ENCODE measurements around the gene SUSD6.
"Not testable (repeated sequence)": the region's sequence is repeated elsewhere in the genome, so short reads cannot be mapped to it uniquely, and the experiment has no call there.

SUSD6 gene

DNA sequence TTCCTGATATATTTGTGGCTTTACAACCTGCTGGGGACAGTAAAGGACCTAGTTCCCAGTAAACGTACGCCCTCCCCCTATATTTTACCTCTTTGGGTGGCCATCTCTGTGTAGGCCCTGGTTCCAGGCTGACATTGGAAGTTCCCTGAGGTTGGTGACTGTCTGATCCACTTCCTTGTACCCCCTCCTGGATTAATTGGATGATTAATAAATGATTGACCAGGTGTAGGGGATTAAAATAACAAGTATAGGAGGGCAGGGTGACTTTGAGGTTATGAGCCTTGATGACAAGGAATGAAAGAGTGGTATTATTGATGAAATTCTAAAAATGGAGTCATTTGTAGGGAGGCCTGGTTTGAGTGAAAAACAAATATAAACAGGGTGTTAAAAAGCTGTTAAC, 9.6 kb downstream of the SUSD6 start:
- DNase-seq (ENCODE audit: low read depth, low spot score), result no peak

GRCh38 chr14:69624136-69624535, 12.7 kb downstream of the SUSD6 start:
- DNase-seq (ENCODE audit: low read depth, low spot score), result no peak

GRCh38 chr14:69625299-69626131, 14.1 kb downstream of the SUSD6 start:
- no peak for DNase-seq (ENCODE audit: low read depth, low spot score)

DNA sequence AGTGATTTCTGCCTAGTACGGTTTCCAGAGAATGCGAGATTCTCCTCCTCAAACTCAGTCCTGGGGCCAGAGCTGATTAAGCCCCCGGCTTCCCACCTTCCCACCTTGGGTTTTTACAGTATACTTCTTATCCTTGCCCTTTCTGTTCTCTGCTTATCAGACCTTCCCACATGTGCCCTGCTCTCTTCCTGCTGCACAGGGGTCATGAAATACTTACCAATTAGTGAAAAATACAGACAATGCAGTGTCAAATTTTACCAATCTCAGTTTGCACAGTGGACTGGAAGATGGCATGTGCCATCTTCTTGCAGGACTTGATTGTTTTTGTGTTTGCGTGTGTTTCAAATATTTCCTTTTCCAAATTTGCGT, 14.7 kb downstream of the SUSD6 start:
- DNase-seq (ENCODE audit: low read depth, low spot score), result no peak

DNA sequence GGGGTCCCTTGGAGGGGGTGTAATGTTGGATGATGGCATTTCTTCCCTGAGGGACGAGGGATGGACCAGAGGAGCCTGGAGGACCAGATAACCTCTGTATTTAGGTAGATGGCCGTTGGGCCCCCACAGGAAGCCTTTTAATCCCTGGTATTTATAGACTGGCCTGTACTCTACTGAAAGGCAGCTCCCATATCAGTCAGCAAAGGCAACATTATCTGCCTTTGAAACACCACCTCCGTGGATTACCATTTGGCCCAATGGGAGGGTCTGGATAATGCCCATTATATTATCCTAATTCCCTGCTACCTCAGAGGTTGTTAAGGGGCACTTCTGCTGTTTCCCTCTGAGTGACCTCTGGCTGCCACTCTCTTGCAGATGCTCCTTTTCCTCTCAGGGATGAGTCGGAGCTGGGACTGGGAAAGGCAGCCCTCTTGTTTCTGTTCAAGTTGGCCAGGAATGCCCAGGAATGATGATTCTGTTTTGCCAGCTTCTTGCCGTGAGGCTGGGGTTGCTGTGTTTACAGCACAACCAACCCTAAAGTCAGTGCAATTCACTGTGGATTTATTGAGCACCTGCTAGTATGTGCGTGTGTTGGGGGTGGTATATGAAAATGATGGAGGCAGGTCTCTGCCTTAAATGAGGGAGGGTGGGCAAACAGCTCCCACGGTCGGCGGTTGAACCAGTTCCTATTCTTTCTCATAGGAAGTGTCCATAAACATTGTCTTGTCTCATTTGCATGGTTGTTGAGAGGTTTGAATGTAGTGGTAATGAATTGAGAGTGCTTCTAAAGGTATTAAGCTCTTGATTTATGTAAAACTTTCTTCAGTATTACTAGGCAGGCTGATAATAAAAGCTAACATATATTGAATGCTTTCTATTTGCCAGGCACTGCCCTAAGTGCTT, 18.1 kb downstream of the SUSD6 start:
- DNase-seq (ENCODE audit: low read depth, low spot score), result no peak

GRCh38 chr14:69630360-69630759, 19.0 kb downstream of the SUSD6 start:
- DNase-seq (ENCODE audit: low read depth, low spot score), result no peak

DNA sequence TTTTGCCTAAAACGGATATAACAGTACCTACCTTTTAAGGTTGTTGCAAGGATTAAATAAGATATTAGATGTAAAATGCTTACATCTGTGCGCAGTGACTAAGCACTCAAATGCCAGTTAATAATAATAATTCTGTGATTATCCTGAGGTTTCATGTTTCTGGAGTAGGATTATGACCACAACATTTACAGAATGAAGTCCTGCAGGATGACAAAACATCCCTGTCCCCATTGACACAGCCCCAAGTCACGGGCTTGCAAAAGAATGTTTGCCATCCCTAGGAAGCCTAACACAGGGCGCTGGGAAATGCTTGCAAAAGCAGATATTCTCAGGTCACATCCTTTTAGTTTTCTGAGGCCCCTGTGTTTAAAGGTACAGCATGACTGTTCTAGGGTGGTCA, 20.1 kb downstream of the SUSD6 start:
- no peak for DNase-seq (ENCODE audit: low read depth, low spot score)

DNA sequence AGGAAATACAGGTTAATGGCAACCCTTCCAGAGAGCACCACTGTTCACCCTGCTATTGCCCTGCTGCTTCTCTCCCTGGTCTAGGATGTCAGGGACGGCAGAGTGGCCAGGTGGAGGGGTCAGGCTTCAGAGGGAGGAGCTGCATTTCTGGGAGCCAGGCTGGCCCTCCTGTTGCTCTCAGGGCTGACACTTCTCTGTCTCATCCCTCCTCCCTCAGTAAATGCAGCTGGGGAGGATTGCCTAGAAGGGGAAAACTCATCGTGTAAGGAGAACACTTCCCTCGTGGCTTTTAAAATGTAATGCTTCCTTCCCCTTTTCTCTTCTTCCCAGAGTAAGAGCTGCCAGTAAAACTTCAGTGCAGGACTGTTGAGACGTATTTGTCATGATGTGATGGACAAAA, 20.8 kb downstream of the SUSD6 start:
- no peak for DNase-seq (ENCODE audit: low read depth, low spot score)

DNA sequence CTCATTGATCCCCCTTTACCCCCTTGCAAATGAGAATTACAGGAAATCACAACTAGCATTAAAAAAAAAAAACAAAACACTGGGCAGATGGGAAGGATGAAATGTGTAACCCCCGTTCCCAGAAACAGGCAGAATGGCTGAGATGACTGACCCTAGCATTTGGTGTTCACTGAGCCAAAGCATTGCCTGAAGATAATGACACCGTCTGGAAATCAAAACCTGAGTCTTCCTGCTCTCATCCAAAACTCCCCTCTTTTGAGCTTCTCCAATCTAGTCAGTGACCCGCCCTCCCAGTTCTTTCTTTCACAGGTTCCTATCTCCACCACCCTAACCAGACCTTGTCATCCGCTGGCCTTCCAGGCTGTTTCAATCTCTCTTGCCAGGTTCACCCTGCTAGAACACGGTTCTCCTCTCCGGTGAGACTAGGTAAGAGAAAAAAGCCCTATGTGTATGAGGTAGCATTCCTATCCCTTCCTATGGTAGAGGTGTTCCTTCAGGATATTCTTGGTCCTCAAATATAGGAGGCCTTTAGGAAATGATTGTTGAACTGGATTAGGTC, 21.3 kb downstream of the SUSD6 start:
- DNase-seq (ENCODE audit: low read depth, low spot score), result no peak

- no peak for DNase-seq (ENCODE audit: low read depth, low spot score)
Observed at GRCh38 chr14:69633238-69633637, 21.8 kb downstream of the SUSD6 start.

- DNase-seq (ENCODE audit: low read depth, low spot score), result no peak
Observed at GRCh38 chr14:69635981-69636639, 24.7 kb downstream of the SUSD6 start.

- DNase-seq (ENCODE audit: low read depth, low spot score), result no peak
Observed at GRCh38 chr14:69636718-69637480, 25.5 kb downstream of the SUSD6 start.

DNA sequence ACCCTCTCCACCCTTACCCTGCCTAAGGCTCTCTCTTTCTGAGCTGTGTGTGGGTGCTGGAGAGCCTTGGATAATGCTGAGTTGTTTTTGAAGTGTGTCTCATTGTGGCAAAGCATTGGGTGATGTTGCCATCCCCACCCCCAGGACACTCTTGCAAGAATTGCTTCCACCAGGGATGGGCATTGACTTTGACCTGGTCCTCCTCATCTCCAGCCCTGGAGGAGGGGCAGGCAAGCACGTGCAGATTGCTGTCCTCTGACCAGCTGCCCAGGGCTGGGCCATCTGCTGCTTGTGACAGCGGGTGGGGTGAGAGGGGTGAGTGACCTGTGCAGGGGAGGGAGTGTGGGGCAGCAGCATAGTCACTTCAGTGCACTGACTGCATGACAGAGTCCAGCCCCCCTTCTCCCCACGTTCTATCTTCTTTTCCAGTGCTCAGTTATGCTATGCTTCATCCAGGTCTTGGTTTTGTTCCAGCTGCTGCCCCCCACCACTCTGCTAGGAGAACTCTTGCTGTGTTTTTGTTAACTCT, 26.2 kb downstream of the SUSD6 start:
- no peak for DNase-seq (ENCODE audit: low read depth, low spot score)

DNA sequence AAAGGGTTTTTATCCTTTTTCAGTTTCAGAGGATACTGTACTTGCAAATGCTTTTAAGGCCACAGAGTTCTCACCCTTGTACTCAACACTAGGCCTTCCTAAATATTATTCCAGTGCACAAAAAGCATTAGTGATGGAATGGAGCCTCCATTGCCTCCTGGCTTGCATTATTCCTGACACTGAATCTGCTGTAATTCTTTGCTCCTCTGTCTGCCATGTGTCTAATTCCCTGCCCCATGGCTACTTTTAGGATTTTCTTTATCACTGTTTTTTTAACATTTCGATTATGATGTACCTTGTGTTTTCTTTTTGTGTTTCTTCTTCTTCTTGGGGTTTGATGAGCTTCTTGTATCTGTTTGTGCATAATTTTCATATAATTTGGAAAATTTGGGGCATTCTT, 29.5 kb downstream of the SUSD6 start:
- DNase-seq (ENCODE audit: low read depth, low spot score), result no peak

- DNase-seq (ENCODE audit: low read depth, low spot score), result not testable (repeated sequence)
Observed at GRCh38 chr14:69642212-69642793, 30.9 kb downstream of the SUSD6 start.

DNA sequence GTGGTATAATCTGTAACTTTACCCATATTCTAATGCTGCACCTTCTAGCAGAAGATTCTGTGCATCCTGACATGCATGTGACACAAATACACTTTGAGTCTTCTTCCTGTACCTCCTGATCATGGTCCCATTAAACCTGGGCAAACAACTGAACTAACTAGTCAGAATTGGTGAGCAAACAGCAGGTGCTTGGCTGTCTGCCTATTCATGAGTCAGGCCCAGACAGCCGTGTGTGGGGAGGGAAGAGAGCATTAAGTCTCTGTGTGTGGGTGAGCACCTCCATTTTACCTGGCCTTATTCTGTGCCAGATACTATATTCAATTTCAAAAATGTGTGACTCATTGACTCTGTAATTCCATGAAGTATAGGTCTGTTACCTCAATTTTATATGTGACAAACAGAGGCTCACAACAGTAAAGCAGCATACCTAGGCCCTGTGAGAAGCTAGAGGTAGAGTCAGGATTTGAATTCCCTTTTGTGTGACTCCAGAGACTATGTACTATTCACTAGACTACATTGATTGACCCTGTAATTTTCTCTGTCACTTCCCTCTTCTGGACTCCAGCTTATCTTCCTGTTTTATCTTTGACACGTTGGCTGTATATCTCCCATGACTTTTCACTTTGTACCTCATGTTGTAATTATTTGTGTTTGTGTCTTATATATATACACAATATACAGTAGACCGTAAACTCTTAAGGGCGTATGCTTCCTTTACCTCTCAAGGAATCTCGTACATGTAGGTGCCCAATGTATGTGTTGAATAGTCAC, 32.2 kb downstream of the SUSD6 start:
- DNase-seq (ENCODE audit: low read depth, low spot score), result no peak

DNA sequence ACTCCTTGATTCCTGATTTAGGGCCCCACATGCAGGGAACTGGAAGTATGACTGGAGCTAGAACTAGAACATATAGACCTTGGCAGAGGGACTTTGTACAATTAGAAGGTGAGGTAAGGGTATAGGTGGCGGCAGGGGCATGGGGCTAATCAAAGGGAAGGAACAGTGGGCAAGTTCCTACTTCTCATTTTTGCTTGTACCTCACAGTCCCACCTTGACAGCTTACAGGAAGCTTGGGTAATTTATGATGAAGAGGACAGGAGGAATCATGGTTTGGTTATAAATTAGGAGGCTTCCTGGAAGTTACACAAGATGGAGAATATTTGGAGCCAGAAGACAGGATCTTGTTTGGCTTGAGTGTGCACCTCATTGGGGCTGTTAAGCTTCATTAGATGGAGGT, 33.4 kb downstream of the SUSD6 start:
- no peak for DNase-seq (ENCODE audit: low read depth, low spot score)

DNA sequence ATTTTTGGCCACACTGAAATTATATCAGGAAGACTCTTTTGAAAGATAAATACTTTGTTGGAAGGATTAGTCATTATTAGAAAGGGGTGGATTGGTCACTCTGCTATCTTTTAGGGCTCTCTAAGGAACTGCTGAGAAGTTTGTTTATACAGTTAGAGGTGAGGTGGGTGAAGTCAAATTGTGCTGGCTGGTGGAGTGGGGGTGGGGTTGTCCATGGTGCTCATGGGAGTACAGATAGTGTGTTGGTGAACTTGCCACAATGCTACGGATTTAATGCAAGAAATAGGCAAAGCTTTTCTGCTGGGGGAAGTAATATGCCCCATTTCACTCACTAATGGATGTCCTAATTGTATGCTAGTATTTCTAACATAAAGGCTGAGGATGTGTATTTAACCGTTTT, 35.8 kb downstream of the SUSD6 start:
- DNase-seq (ENCODE audit: low read depth, low spot score), result no peak

- not testable (repeated sequence) for DNase-seq (ENCODE audit: low read depth, low spot score)
Observed at GRCh38 chr14:69647642-69648041, 36.2 kb downstream of the SUSD6 start.

All from brain pericyte (primary cell).